PFSK-1 (cell line): ENCODE results near the gene SPTB.

Experiments
- FOXP2 ChIP-seq: optimal IDR thresholded peaks from 2 replicates; pipeline ENCODE3; 2011; ENCODE audit warnings: borderline replicate concordance, control low read depth, inconsistent platforms; ENCODE audit not compliant: insufficient read depth; ENCODE audit errors: extremely low read length, extremely low read depth
- POLR2AphosphoS5 ChIP-seq: IDR thresholded peaks from 2 replicates; pipeline ENCODE4 v1.6.1; 2012; ENCODE audit warnings: low read depth, mild to moderate bottlenecking, control low read depth, low read length, moderate library complexity
- REST ChIP-seq, 2 experiments: IDR thresholded peaks; 2 replicates each; pipeline versions ENCODE4 v1.6.1 to v1.8.0; 2011 to 2012; ENCODE audit warnings: low read depth in 2 of 2, low read length in 2 of 2, control low read depth in 1 of 2, inconsistent platforms in 1 of 2, mild to moderate bottlenecking in 1 of 2, moderate library complexity in 1 of 2; ENCODE audit not compliant: insufficient read depth in 1 of 2
- SIN3A ChIP-seq: IDR thresholded peaks from 2 replicates; pipeline ENCODE4 v1.6.1; 2012; ENCODE audit warnings: mild to moderate bottlenecking, low read length, moderate library complexity, borderline replicate concordance; ENCODE audit not compliant: insufficient read depth
- TAF1 ChIP-seq: IDR thresholded peaks from 2 replicates; pipeline ENCODE4 v1.6.1; 2012; ENCODE audit warnings: low read length, control low read depth, borderline replicate concordance; ENCODE audit not compliant: insufficient read depth

SPTB gene

GRCh38 chr14:64846319-64846718 lies 33.4 kb downstream of the SPTB start:
- no peak for TF ChIP-seq FOXP2
- TF ChIP-seq TAF1: no peak
- TF ChIP-seq SIN3A: no peak
- TF ChIP-seq POLR2AphosphoS5: no peak
- TF ChIP-seq REST (IDR thresholded peaks at IDR 0.05; ENCODE audit: insufficient read depth in 1 of 2, low read depth in 2 of 2, low read length in 2 of 2): no peak

GRCh38 chr14:64845878-64846277 lies 33.8 kb downstream of the SPTB start:
- TF ChIP-seq TAF1 (no peak), SIN3A (no peak), REST (IDR thresholded peaks at IDR 0.05; ENCODE audit: insufficient read depth in 1 of 2, low read depth in 2 of 2, low read length in 2 of 2) (no peak), POLR2AphosphoS5 (no peak), FOXP2 (no peak)

- TF ChIP-seq POLR2AphosphoS5 (no peak), SIN3A (no peak), FOXP2 (no peak), REST (IDR thresholded peaks at IDR 0.05; ENCODE audit: insufficient read depth in 1 of 2, low read depth in 2 of 2, low read length in 2 of 2) (no peak), TAF1 (no peak)
These were observed 34.7 kb downstream of the SPTB start for GRCh38 chr14:64844969-64845536.

GRCh38 chr14:64844272-64844671 lies 35.4 kb downstream of the SPTB start:
- TF ChIP-seq TAF1: no peak
- TF ChIP-seq SIN3A: no peak
- no peak for TF ChIP-seq REST (IDR thresholded peaks at IDR 0.05; ENCODE audit: insufficient read depth in 1 of 2, low read depth in 2 of 2, low read length in 2 of 2)
- no peak for TF ChIP-seq POLR2AphosphoS5
- no peak for TF ChIP-seq FOXP2

- TF ChIP-seq FOXP2: no peak
- TF ChIP-seq TAF1: no peak
- no peak for TF ChIP-seq REST (IDR thresholded peaks at IDR 0.05; ENCODE audit: insufficient read depth in 1 of 2, low read depth in 2 of 2, low read length in 2 of 2)
- TF ChIP-seq SIN3A: no peak
- TF ChIP-seq POLR2AphosphoS5: no peak
These were observed 36.2 kb downstream of the SPTB start for GRCh38 chr14:64843548-64843947.
